Measurements from ENCODE around the gene EFTUD2. TPM values are rescaled to one million over a fixed set of nuclear protein-coding genes. Genes with fewer than 3 reads are reported as not detected.
"Not testable (repeated sequence)": the region's sequence is repeated elsewhere in the genome, so short reads cannot be mapped to it uniquely, and the experiment has no call there.

The EFTUD2 gene
- total RNA-seq, 8 experiments from 2014 or later = 31.6 to 155 (median 63.5) TPM

- no peak for ATAC-seq (replicated peaks in 6 of 8)
- peaks cover 3 to 6% of the 10 kb centered on the region in 2 donors for H3K4me1 ChIP-seq (replicated peaks in 1 of 2)
- in situ Hi-C loops (cut with MboI; ENCODE audit: low pct_unique_long_range_greater_than_20kb in 2 of 9, low sequenced_read_pairs in 9 of 9, unreplicated experiment in 9 of 9) = no loop called here
- no peak overlapping the region for H3K27ac ChIP-seq
- H3K4me3 ChIP-seq = no peak overlapping the region
- 66 to 100% (median 94%) methylated on average over 1 to 10 of the region's 15 CpGs; no CpG with 5 or more reads in 1 of the 10 experiments for WGBS, 10 experiments
These were observed 73.0 kb downstream of the EFTUD2 start for GRCh38 chr17:44826123-44826790.

- H3K4me1 ChIP-seq (replicated peaks in 1 of 2); H3K27ac ChIP-seq; H3K4me3 ChIP-seq; in situ Hi-C loops (cut with MboI; ENCODE audit: low pct_unique_long_range_greater_than_20kb in 2 of 9, low sequenced_read_pairs in 9 of 9, unreplicated experiment in 9 of 9); ATAC-seq (replicated peaks in 6 of 8): not testable (repeated sequence)
- WGBS, 10 experiments = 60 to 100% (median 96%) methylated on average over 1 to 7 of the region's 9 CpGs; no CpG with 5 or more reads in 1 of the 10 experiments
These were observed 74.0 kb downstream of the EFTUD2 start for GRCh38 chr17:44825236-44825635.

DNA sequence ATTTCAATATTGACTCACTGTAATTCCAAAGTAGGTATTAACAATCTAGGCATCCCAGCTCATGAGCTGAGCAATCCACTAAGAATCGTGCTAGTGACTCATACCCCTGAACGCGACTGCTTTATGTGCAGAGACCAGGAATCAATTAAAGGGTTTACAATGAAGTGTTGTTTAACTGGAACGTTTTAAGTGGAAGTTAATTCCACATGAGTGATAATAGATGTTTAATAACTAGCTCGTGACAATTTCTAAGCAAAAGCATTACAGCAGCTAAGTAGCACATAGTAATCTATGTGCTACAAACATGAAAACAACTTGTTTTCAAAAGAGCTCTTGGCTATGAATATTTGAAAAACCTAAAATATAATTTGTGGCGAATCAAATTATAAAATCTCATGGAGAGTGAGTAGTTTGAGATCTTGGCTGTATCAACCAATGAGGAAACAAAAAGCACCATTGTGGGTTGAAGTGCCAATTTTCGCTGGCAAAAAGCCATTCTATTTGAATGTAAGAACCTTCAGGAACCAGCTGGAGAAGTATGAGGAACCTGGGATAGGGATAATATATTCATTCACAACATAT lies 78.5 kb downstream of the EFTUD2 start:
- Histone ChIP-seq H3K4me1 (replicated peaks in 1 of 2) (no peaks in the 10 kb centered on the region), H3K27ac (no peak overlapping the region), H3K4me3 (no peak overlapping the region)
- peak; percentile 72 to 100 (median 99) for ATAC-seq (replicated peaks in 6 of 8)
- 0 to 47% (median 29%) methylated on average over 2 to 7 of the region's 7 CpGs for WGBS, 10 experiments
- in situ Hi-C loops (cut with MboI; ENCODE audit: low pct_unique_long_range_greater_than_20kb in 2 of 9, low sequenced_read_pairs in 9 of 9, unreplicated experiment in 9 of 9) = no loop called here

- H3K4me1 ChIP-seq (replicated peaks in 1 of 2); ATAC-seq (replicated peaks in 6 of 8); H3K27ac ChIP-seq; H3K4me3 ChIP-seq; in situ Hi-C loops (cut with MboI; ENCODE audit: low pct_unique_long_range_greater_than_20kb in 2 of 9, low sequenced_read_pairs in 9 of 9, unreplicated experiment in 9 of 9): not testable (repeated sequence)
- WGBS, 10 experiments = 80 to 100% (median 92%) methylated on average over 1 to 3 of the region's 6 CpGs; no CpG with 5 or more reads in 3 of the 10 experiments
These were observed 80.7 kb downstream of the EFTUD2 start for GRCh38 chr17:44818508-44818907.

DNA sequence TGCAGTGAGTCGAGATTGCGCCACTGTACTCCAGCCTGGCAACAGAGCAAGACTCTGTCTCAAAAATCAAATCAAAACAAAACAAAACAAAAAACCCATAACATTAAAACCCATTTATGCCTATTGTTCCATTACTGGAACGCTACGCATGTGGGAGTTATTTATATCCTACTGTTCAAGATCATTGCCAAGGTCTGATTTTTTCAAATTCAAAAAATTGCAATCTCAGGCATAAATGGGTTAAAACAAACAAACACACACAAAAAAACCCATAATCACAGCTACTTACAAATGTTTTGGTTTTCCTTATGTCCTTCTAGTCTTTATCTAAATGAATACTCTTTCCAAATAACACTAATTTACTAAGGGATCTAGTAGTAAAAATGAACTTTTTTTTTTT lies 87.0 kb downstream of the EFTUD2 start:
- peak in 1 of 8 experiments; percentile 26 for ATAC-seq (replicated peaks in 6 of 8)
- H3K27ac ChIP-seq = no peak overlapping the region
- 67 to 100% (median 95%) methylated on average over 1 to 4 of the region's 4 CpGs for WGBS, 10 experiments
- no peaks in the 10 kb centered on the region for H3K4me1 ChIP-seq (replicated peaks in 1 of 2)
- in situ Hi-C loops (cut with MboI; ENCODE audit: low pct_unique_long_range_greater_than_20kb in 2 of 9, low sequenced_read_pairs in 9 of 9, unreplicated experiment in 9 of 9) = no loop called here
- H3K4me3 ChIP-seq = no peak overlapping the region

GRCh38 chr17:44808656-44809388 lies 90.4 kb downstream of the EFTUD2 start:
- H3K4me1 ChIP-seq (replicated peaks in 1 of 2); in situ Hi-C loops (cut with MboI; ENCODE audit: low pct_unique_long_range_greater_than_20kb in 2 of 9, low sequenced_read_pairs in 9 of 9, unreplicated experiment in 9 of 9); ATAC-seq (replicated peaks in 6 of 8); H3K4me3 ChIP-seq; H3K27ac ChIP-seq: not testable (repeated sequence)
- WGBS, 10 experiments = 87 to 100% (median 100%) methylated on average over 1 to 7 of the region's 9 CpGs; no CpG with 5 or more reads in 3 of the 10 experiments

GRCh38 chr17:44808156-44808555 lies 91.1 kb downstream of the EFTUD2 start:
- no peaks in the 10 kb centered on the region for H3K4me1 ChIP-seq (replicated peaks in 1 of 2)
- in situ Hi-C loops (cut with MboI; ENCODE audit: low pct_unique_long_range_greater_than_20kb in 2 of 9, low sequenced_read_pairs in 9 of 9, unreplicated experiment in 9 of 9) = no loop called here
- WGBS, 10 experiments = 0 to 100% (median 88%) methylated on average over 1 to 3 of the region's 4 CpGs; no CpG with 5 or more reads in 1 of the 10 experiments
- no peak overlapping the region for H3K4me3 ChIP-seq
- no peak overlapping the region for H3K27ac ChIP-seq
- no peak for ATAC-seq (replicated peaks in 6 of 8)

DNA sequence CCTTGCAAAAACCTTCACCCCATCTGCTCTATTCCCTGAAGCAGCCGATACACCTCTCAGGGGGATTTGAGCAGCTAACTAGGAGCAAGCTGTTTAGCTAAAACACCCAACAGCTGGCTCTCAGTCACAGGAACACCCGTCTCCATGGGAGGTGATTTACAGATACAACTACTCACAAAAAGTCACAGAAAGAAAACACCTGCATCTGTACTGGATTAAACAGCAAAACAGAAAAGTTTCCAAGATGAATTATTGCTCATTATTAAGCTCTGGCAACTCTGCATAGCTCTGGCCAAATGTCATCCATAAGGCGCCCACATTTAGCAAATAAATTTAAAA lies 91.5 kb downstream of the EFTUD2 start:
- H3K4me3 ChIP-seq = no peak overlapping the region
- in situ Hi-C loops (cut with MboI; ENCODE audit: low pct_unique_long_range_greater_than_20kb in 2 of 9, low sequenced_read_pairs in 9 of 9, unreplicated experiment in 9 of 9) = no loop called here
- no peaks in the 10 kb centered on the region for H3K4me1 ChIP-seq (replicated peaks in 1 of 2)
- ATAC-seq (replicated peaks in 6 of 8) = peak in 1 of 8 experiments; percentile 29
- 32 to 100% (median 66%) methylated on average over 1 to 3 of the region's 3 CpGs; no CpG with 5 or more reads in 1 of the 10 experiments for WGBS, 10 experiments
- no peak overlapping the region for H3K27ac ChIP-seq

DNA sequence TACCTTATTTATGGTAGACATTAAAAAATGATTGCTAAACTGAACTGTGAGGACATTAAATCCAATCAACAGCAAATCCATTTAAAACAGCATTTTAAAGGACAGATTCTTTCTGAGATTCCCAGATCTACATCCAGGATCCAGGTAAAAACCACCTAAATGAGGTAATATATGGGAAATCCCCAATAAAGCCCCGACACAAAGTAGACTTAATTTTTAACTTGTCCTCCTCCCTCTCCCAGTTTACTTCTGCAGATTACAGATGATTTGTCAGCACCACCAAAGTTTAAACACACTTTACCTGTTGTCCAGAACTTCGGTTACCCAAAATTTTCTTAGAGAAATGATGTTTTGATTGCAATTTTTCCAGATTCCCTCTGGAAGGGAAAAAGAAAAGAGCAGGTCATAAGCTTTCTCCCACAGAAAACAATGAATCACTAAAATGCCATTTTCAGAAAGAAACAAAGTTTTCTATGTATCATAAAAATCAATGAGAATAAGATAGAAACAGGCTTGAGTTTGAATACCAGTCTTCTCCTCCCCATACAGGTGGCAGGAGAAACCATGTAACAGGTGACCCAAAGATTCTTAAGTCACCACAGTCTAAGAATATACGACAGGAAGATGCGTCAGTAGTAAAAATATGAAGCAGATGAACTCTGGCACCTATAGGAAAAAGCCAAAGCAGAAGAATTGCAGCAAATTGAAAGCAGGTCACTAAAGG lies 92.0 kb downstream of the EFTUD2 start:
- Histone ChIP-seq H3K27ac (no peak overlapping the region), H3K4me3 (no peak overlapping the region), H3K4me1 (replicated peaks in 1 of 2) (no peaks in the 10 kb centered on the region)
- in situ Hi-C loops (cut with MboI; ENCODE audit: low pct_unique_long_range_greater_than_20kb in 2 of 9, low sequenced_read_pairs in 9 of 9, unreplicated experiment in 9 of 9) = no loop called here
- no peak for ATAC-seq (replicated peaks in 6 of 8)
- WGBS, 10 experiments = 48 to 100% (median 93%) methylated on average over 2 to 4 of the region's 4 CpGs

DNA sequence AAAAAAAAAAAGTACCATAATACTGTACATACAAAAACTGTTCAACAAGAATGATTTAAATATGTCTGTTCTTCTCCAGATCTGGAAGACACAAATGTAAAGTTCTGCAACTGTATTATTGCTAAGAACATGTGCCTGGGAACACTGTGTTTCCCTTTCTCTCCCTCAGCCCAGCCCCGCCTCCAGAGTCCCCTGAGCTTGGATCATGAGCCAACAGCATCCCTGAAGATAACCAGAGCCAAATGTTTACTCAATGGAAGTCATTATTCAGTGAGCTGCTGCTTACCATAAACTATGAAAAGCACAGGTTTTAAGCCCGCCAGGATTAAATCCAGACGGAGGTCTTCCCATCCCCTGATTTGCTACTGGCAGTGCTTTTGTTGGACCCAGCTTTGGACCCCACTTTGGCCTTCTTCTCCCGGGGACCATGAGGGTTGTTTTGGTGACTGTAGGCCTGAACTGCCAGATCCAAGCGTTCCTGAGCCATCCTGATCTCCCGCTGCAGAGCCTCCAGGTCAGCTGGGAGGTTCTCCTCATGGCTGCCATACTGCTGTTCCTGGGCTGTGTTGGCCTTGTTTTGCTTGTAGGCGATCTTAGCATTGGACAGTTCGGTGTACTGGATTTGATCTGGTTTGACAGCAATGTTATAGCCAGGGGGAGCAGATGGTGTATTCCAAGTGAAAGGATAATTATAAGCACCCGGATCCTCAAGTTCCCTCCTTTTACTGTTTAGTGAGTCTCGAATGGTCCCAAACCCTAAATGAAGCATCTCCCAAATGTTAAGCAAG lies 94.7 kb downstream of the EFTUD2 start:
- ATAC-seq (replicated peaks in 6 of 8) = peak in 2 of 8 experiments; percentile 40 to 50
- no peaks in the 10 kb centered on the region for H3K4me1 ChIP-seq (replicated peaks in 1 of 2)
- H3K27ac ChIP-seq = no peak overlapping the region
- in situ Hi-C loops (cut with MboI; ENCODE audit: low pct_unique_long_range_greater_than_20kb in 2 of 9, low sequenced_read_pairs in 9 of 9, unreplicated experiment in 9 of 9) = no loop called here
- H3K4me3 ChIP-seq = no peak overlapping the region
- WGBS, 10 experiments = 67 to 99% (median 93%) methylated on average over 2 to 8 of the region's 10 CpGs; no CpG with 5 or more reads in 3 of the 10 experiments

DNA sequence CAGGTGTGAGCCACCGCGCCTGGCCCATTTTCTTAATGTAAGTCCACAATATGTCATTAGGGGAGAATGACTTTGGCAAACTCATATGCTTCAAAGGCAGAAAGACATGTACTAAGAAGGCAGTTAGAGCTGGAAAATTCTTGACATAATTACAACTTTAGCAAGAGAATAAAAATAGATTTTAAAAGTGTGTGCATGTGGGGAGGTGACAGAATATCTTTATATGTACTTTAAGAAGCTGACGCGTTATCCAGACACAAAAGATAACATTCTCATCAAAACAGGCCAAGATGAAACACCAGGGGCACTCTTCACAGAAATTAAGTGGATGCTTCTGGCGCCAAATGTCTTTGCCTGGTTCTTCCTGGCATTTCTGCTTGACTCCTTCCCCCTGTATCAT lies 97.4 kb downstream of the EFTUD2 start:
- no peak overlapping the region for H3K27ac ChIP-seq
- no peaks in the 10 kb centered on the region for H3K4me1 ChIP-seq (replicated peaks in 1 of 2)
- no peak overlapping the region for H3K4me3 ChIP-seq
- 89 to 100% (median 97%) methylated on average over 2 to 5 of the region's 5 CpGs for WGBS, 10 experiments
- in situ Hi-C loops (cut with MboI; ENCODE audit: low pct_unique_long_range_greater_than_20kb in 2 of 9, low sequenced_read_pairs in 9 of 9, unreplicated experiment in 9 of 9) = no loop called here
- no peak for ATAC-seq (replicated peaks in 6 of 8)

All from motor neuron (in vitro differentiated cells).